Nephron (organoid): ENCODE measurements around the gene RAB11FIP5.

Experiments used
- H3K27ac Mint-ChIP-seq, 3 experiments: 2 replicates each; pipeline ENCODE4 v1.8.0; 2020; ENCODE audit warnings: mixed read lengths in 3 of 3, mild to moderate bottlenecking in 2 of 3, moderate library complexity in 1 of 3
- H3K27me3 Mint-ChIP-seq: 2 replicates; pipeline ENCODE4 v1.8.0; 2021; ENCODE audit warnings: low read depth, mild to moderate bottlenecking, moderate library complexity, mixed read lengths
- H3K36me3 Mint-ChIP-seq: 2 replicates; pipeline ENCODE4 v1.8.0; 2020; ENCODE audit warnings: low read depth, mixed read lengths
- H3K4me1 Mint-ChIP-seq: 2 replicates; pipeline ENCODE4 v1.8.0; 2020; ENCODE audit warnings: mixed read lengths
- H3K4me3 Mint-ChIP-seq, 3 experiments: 2 replicates each; pipeline ENCODE4 v1.8.0; 2020; ENCODE audit warnings: mild to moderate bottlenecking in 3 of 3, mixed read lengths in 3 of 3, moderate library complexity in 2 of 3
- H3K9me3 Mint-ChIP-seq: 2 replicates; pipeline ENCODE4 v1.8.0; 2020; ENCODE audit warnings: mixed read lengths
- CTCF ChIP-seq, 3 experiments: fragments of 200-600 bp; sonication (generic); IDR thresholded peaks; one replicate each; pipeline ENCODE4 v1.5.0; 2021; ENCODE audit warnings: antibody characterized with exemption in 3 of 3; ENCODE audit not compliant: unreplicated experiment in 3 of 3

Gene RAB11FIP5

GRCh38 chr2:73077424-73077795 lies 35.3 kb downstream of the RAB11FIP5 start:
- no peak for TF ChIP-seq CTCF (IDR thresholded peaks at IDR 0.05; ENCODE audit: unreplicated experiment in 3 of 3)
- Mint-ChIP-seq H3K36me3 (peaks cover 4% of the 10 kb centered on the region), H3K4me3 (no peak overlapping the region)

GRCh38 chr2:73076701-73077423 lies 35.9 kb downstream of the RAB11FIP5 start:
- Mint-ChIP-seq H3K9me3 (no peaks in the 10 kb centered on the region), H3K27ac (no peak overlapping the region), H3K4me1 (peaks cover 10% of the 10 kb centered on the region), H3K36me3 (peaks cover 4% of the 10 kb centered on the region), H3K27me3 (no peaks in the 10 kb centered on the region), H3K4me3 (no peak overlapping the region)
- no peak for TF ChIP-seq CTCF (IDR thresholded peaks at IDR 0.05; ENCODE audit: unreplicated experiment in 3 of 3)

More at GRCh38 chr2:73077424-73077795, 35.3 kb downstream of the RAB11FIP5 start:
- peaks cover 5% of the 10 kb centered on the region for H3K4me1 Mint-ChIP-seq
- H3K27ac Mint-ChIP-seq, result no peak overlapping the region
- no peaks in the 10 kb centered on the region for H3K27me3 Mint-ChIP-seq
- no peaks in the 10 kb centered on the region for H3K9me3 Mint-ChIP-seq

GRCh38 chr2:73075477-73076373 lies 37.0 kb downstream of the RAB11FIP5 start:
- peaks cover 4% of the 10 kb centered on the region for H3K36me3 Mint-ChIP-seq
- H3K27ac Mint-ChIP-seq, result no peak overlapping the region
- no peaks in the 10 kb centered on the region for H3K9me3 Mint-ChIP-seq
- no peak for TF ChIP-seq CTCF (IDR thresholded peaks at IDR 0.05; ENCODE audit: unreplicated experiment in 3 of 3)
- no peak overlapping the region for H3K4me3 Mint-ChIP-seq
- peaks cover 11% of the 10 kb centered on the region for H3K4me1 Mint-ChIP-seq
- H3K27me3 Mint-ChIP-seq, result no peaks in the 10 kb centered on the region

GRCh38 chr2:73074110-73075069 lies 38.4 kb downstream of the RAB11FIP5 start:
- TF ChIP-seq CTCF (IDR thresholded peaks at IDR 0.05; ENCODE audit: unreplicated experiment in 3 of 3), result no peak
- peaks cover 21% of the 10 kb centered on the region for H3K4me1 Mint-ChIP-seq
- no peak overlapping the region for H3K27ac Mint-ChIP-seq
- H3K9me3 Mint-ChIP-seq, result no peaks in the 10 kb centered on the region
- no peak overlapping the region for H3K4me3 Mint-ChIP-seq
- peaks cover 4% of the 10 kb centered on the region for H3K36me3 Mint-ChIP-seq
- peaks cover 6% of the 10 kb centered on the region for H3K27me3 Mint-ChIP-seq

DNA sequence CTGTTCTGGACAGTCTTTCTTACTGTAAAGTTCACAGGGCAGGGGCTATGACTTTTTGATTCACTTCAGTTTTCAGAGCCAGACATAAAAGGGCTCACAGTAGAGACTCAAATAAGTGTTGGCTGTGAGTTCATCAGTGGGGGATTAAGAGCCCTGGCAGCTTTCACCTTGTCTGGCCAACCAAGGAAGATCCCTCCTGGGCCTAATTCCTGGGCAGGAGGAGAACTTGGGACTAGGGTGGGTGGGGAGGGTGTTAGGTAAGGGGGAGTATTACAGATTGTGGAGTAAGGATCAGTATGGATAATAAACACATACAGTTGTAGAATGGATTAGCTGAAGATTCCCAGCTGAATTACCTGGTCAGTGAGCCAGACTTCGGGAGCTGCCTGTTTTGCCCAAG lies 40.3 kb downstream of the RAB11FIP5 start:
- Mint-ChIP-seq H3K27ac (peak overlapping the region; percentile 84 to 93 (median 86)), H3K4me1 (peaks cover 28% of the 10 kb centered on the region), H3K9me3 (no peaks in the 10 kb centered on the region), H3K36me3 (no peaks in the 10 kb centered on the region), H3K4me3 (peak overlapping the region; percentile 84 to 91 (median 87)), H3K27me3 (peaks cover 6% of the 10 kb centered on the region)
- no peak for TF ChIP-seq CTCF (IDR thresholded peaks at IDR 0.05; ENCODE audit: unreplicated experiment in 3 of 3)
